ENCODE data around the gene CTSK.

CTSK gene

GRCh38 chr1:150761801-150762200 lies 46.3 kb downstream of the CTSK start:
- H3K4me1 ChIP-seq (ENCODE audit: control insufficient read depth, insufficient read depth, low read length, poor library complexity, severe bottlenecking), result no peaks in the 10 kb centered on the region
- H3K36me3 ChIP-seq (ENCODE audit: control insufficient read depth, insufficient read depth, low read length), result no peaks in the 10 kb centered on the region
- H3K4me3 ChIP-seq (ENCODE audit: extremely low read depth, insufficient read depth, low read length, poor library complexity, severe bottlenecking), result no peak overlapping the region
- no peak overlapping the region for H3K27ac ChIP-seq (ENCODE audit: low read depth, low read length, severe bottlenecking)
- H3K9me3 ChIP-seq (ENCODE audit: control insufficient read depth, low read length), result peaks cover 9% of the 10 kb centered on the region
- no CpG with 5 or more reads among the region's 1 CpG for WGBS, 2 experiments (ENCODE audit: insufficient coverage in 2 of 2)

DNA sequence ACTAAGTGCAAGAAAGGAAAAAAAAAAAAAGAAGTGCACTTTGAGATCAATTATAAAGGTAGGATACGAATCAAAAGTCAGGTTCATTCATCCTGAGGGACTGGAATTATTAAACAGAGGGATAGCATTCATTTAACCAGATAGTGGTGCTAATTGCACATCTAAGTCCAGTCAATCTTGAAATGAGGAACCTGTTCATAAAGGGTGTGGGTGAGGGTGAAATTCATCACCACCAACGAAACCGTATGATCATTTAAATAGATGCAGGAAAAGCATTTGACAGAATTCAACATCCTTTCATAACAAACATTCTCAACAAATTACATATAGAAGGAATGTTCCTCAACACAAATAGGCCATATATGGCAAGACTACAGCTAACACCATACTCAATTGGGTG lies 48.0 kb downstream of the CTSK start:
- H3K4me1 ChIP-seq (ENCODE audit: control insufficient read depth, insufficient read depth, low read length, poor library complexity, severe bottlenecking), result no peaks in the 10 kb centered on the region
- H3K4me3 ChIP-seq (ENCODE audit: extremely low read depth, insufficient read depth, low read length, poor library complexity, severe bottlenecking), result no peak overlapping the region
- H3K9me3 ChIP-seq (ENCODE audit: control insufficient read depth, low read length), result peaks cover 9% of the 10 kb centered on the region
- 83 to 92% methylated on average over 1 to 2 of the region's 3 CpGs for WGBS, 2 experiments (ENCODE audit: insufficient coverage in 2 of 2)
- no peaks in the 10 kb centered on the region for H3K36me3 ChIP-seq (ENCODE audit: control insufficient read depth, insufficient read depth, low read length)
- no peak overlapping the region for H3K27ac ChIP-seq (ENCODE audit: low read depth, low read length, severe bottlenecking)

DNA sequence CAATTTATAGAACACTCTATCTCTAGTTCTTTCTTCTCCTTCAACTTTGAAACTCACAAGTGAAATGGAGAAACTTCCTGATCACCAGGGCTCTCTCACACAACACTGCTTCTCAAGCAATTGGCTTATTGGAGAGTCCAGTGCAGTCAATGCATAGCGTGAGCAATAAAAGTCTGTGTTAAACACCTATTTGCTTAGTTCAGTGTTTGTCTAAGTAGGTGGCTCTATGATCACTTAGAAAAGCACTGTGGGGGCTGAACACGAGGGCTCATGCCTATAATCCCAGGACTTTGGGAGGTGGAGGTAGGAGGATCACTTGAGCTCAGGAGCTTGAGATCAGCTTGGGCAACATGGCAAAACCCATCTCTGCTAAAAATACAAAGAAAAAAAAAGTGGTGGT lies 54.6 kb downstream of the CTSK start:
- 65 to 70% methylated on average over 2 of the region's 2 CpGs for WGBS, 2 experiments (ENCODE audit: insufficient coverage in 2 of 2)
- Histone ChIP-seq H3K9me3 (ENCODE audit: control insufficient read depth, low read length) (no peaks in the 10 kb centered on the region), H3K27ac (ENCODE audit: low read depth, low read length, severe bottlenecking) (no peak overlapping the region), H3K4me3 (ENCODE audit: extremely low read depth, insufficient read depth, low read length, poor library complexity, severe bottlenecking) (no peak overlapping the region), H3K36me3 (ENCODE audit: control insufficient read depth, insufficient read depth, low read length) (no peaks in the 10 kb centered on the region), H3K4me1 (ENCODE audit: control insufficient read depth, insufficient read depth, low read length, poor library complexity, severe bottlenecking) (no peaks in the 10 kb centered on the region)

DNA sequence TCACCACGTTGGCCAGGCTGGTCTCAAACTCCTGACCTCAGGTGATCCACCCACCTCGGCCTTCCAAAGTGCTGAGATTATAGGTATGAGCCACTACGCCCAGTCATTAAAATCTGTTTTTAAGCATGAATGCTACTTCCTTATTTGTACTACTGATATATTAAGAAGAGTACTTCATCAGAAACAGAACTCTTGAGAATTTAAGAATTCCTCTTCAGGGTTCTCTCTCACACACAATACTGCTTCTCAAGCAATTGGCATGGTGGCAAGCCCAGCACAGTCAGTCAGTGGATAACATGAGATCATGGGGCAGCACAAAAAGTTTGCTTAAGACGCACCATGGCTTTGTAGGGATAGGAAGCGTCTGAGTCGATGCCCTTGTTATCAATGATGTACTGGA lies 56.6 kb downstream of the CTSK start:
- Histone ChIP-seq H3K36me3 (ENCODE audit: control insufficient read depth, insufficient read depth, low read length) (no peaks in the 10 kb centered on the region), H3K9me3 (ENCODE audit: control insufficient read depth, low read length) (no peaks in the 10 kb centered on the region), H3K4me1 (ENCODE audit: control insufficient read depth, insufficient read depth, low read length, poor library complexity, severe bottlenecking) (no peaks in the 10 kb centered on the region), H3K4me3 (ENCODE audit: extremely low read depth, insufficient read depth, low read length, poor library complexity, severe bottlenecking) (no peak overlapping the region), H3K27ac (ENCODE audit: low read depth, low read length, severe bottlenecking) (no peak overlapping the region)
- WGBS, 2 experiments (ENCODE audit: insufficient coverage in 2 of 2), result 96 to 100% methylated on average over 1 to 3 of the region's 6 CpGs

DNA sequence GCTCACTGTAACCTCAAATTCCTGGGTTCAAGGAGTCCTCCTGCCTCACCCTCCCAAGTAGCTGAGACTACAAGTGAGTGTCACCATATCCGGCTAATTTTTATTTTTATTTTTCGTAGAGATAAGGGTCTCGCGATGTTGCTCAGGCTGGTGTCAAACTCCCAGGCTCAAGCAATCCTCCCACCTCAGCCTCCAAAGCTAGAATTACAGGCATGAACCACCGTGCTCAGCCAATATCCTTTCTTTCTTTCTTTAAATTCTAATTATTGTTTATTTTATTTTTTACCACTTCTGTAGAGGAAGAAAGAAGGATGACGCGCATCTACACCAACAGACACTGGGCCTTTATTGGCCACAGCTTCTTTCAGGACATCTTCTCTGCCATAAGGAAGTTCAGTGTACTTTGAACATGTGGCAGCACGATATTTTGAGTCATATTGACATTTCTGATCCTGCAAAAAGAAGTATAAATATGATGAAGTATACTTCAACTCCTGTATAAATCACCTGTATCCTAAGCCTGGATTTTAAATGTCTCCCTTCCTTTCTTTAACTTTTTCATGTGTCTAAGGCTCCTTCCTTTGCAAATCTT lies 58.2 kb downstream of the CTSK start:
- no peaks in the 10 kb centered on the region for H3K9me3 ChIP-seq (ENCODE audit: control insufficient read depth, low read length)
- H3K4me1 ChIP-seq (ENCODE audit: control insufficient read depth, insufficient read depth, low read length, poor library complexity, severe bottlenecking), result no peaks in the 10 kb centered on the region
- 100% methylated on average over 1 to 4 of the region's 8 CpGs for WGBS, 2 experiments (ENCODE audit: insufficient coverage in 2 of 2)
- H3K36me3 ChIP-seq (ENCODE audit: control insufficient read depth, insufficient read depth, low read length), result no peaks in the 10 kb centered on the region
- H3K4me3 ChIP-seq (ENCODE audit: extremely low read depth, insufficient read depth, low read length, poor library complexity, severe bottlenecking), result no peak overlapping the region
- no peak overlapping the region for H3K27ac ChIP-seq (ENCODE audit: low read depth, low read length, severe bottlenecking)

DNA sequence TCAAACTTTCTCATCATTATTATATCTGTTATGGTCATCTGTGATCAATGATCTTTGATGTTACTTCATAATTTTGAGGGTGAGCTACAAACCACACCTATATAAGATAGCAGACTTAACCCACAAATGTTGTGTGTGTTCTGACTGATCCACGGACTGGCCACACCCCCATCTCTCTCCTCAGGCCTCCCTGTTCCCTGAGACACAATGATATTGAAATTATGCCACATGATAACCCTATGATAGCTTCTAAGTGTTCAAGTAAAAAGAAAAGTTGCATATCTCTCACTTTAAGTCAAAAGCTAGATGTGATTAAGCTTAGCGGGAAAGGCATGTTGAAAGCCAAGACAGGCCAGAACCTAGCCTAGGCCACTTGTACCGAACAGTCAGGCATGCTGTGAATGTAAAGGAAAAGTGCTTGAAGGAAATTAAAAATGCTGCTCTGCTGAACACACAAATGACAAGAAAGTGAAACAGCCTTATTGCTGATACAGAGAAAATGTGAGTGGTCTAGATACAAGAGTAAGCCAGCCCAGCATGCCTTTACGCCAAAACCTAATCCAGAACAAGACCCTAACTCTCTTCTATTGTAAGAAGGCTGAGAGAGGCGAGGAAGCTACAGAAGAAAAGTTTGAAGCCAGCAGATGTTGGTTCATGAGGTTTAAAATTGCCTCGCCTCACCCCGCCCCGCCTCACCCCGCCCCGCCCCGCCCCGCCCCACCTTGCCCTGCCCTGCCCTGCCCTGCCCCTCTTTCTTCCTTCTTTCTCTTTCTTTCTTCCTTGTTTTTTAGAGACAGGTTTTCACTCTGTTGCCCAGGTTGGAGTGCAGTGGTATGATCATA lies 59.0 kb downstream of the CTSK start:
- WGBS, 2 experiments (ENCODE audit: insufficient coverage in 2 of 2), result 100% methylated on average over 2 of the region's 12 CpGs
- H3K9me3 ChIP-seq (ENCODE audit: control insufficient read depth, low read length), result no peaks in the 10 kb centered on the region
- H3K4me1 ChIP-seq (ENCODE audit: control insufficient read depth, insufficient read depth, low read length, poor library complexity, severe bottlenecking), result no peaks in the 10 kb centered on the region
- no peak overlapping the region for H3K27ac ChIP-seq (ENCODE audit: low read depth, low read length, severe bottlenecking)
- no peaks in the 10 kb centered on the region for H3K36me3 ChIP-seq (ENCODE audit: control insufficient read depth, insufficient read depth, low read length)
- no peak overlapping the region for H3K4me3 ChIP-seq (ENCODE audit: extremely low read depth, insufficient read depth, low read length, poor library complexity, severe bottlenecking)
